ENCODE data around the gene RFXANK.
"Not testable (repeated sequence)": the region's sequence is repeated elsewhere in the genome, so short reads cannot be mapped to it uniquely, and the experiment has no call there.

The RFXANK gene, protein sequence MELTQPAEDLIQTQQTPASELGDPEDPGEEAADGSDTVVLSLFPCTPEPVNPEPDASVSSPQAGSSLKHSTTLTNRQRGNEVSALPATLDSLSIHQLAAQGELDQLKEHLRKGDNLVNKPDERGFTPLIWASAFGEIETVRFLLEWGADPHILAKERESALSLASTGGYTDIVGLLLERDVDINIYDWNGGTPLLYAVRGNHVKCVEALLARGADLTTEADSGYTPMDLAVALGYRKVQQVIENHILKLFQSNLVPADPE

GRCh38 chr19:19192078-19192882 is at the start of gene RFXANK, which contains the start of gene BORCS8:
RFXANK (plus strand) TSS chr19:19192258; CDS start chr19:19193947, 1,689 bp downstream.
BORCS8 (minus strand) TSS chr19:19192152; CDS start chr19:19192117, 35 bp downstream.
- peak; percentile 98 for DNase-seq

DNA sequence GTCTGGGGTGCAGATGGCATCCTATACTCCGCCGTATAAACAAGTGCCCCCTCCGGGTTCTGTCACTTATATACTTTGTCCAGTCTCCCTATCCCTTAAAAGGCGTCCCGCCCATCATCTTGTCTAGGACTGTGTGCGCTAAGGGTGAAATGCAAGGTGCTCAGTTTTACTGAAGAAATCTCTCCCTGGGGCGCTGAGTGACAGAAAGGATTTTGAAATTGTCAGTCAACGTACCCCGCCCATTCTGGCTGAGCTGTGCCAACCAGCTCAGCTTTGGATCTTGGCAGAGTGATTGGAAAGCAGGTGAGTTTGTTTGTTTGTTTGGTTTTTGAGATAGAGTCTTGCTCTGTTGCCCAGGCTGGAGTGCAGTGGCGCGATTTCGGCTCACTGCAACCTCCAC is 49.7 kb upstream of the RFXANK start:
- no peak for DNase-seq

DNA sequence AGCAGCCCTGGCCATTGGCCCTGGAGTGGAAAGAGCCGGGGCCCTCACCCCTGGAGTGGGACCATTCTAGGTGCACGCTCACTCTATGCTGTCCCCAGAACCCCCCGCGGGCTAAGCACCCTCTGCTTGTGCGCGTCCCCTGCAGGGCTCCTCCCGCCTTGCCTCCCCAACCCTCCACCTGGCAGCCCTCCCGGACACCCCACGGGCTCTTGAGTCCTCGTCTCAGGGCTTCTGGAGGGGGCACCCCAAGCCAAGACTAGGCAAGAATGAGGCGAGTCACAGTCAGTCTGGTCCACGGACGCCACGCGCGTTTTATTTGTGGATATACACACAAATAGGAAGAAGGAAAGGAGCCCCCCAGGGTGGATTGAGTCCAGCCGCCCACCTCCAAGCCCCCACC is 46.8 kb upstream of the RFXANK start:
- no peak for DNase-seq

- DNase-seq: peak; percentile 23
Observed at GRCh38 chr19:19145684-19146608, 46.1 kb upstream of the RFXANK start.

GRCh38 chr19:19146865-19147264 is 45.2 kb upstream of the RFXANK start:
- DNase-seq: no peak

DNA sequence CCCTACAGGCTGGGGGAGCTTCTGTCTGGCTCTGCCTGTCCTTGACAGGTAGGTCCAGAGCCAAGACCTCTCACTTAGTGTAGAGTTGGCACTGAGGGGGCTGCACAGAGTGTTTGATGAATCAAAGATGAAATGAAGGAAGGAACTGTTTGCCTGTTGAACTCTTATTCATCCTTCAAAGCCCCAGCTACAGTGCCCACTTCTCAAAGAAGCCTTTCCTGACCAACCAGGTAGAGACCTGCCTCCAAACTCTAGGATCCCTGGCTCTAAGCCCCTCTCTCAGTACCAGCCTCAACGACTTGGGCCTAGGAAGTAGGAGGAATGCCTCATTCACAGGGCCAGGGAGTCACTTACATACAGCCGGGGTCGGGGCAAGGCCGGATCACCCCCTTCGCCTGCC is 44.7 kb upstream of the RFXANK start:
- DNase-seq: no peak

DNA sequence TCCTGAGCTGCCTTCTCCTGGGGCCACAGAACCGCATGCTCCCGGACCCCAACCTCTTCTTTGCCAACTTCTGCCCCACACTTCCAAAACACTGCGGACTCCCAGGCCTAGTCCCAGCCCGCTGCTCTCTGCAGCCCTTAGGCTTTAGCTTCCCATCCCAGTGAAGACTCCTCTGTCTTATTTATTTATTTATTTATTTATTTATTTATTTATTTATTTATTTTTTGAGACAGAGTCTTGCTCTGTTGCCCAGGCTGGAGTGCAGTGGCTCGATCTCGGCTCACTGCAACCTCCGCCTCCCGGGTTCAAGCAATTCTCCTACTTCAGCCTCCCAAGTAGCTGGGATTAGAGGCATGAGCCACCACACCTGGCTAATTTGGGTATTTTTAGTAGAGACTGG is 43.6 kb upstream of the RFXANK start:
- DNase-seq: not testable (repeated sequence)

DNA sequence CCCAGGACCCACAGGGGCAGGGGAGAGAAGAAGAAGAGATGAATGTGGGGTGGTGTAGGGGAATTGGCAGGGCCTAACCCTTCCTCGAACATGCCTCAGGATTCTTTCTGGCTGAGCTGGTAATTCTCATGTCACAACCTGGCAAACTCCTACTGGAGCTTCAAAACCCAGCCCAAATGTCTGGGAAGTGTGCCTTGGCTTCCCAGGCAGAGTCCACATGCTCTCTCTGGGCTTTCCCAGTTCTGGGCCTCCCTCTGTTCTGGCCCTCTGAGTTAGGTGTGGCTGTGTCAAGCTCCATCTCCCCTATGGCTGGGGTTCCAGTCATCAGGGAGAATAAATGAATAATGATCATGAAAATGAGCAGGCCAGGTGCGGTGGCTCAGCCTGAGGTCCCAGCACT is 42.6 kb upstream of the RFXANK start:
- DNase-seq: no peak

DNA sequence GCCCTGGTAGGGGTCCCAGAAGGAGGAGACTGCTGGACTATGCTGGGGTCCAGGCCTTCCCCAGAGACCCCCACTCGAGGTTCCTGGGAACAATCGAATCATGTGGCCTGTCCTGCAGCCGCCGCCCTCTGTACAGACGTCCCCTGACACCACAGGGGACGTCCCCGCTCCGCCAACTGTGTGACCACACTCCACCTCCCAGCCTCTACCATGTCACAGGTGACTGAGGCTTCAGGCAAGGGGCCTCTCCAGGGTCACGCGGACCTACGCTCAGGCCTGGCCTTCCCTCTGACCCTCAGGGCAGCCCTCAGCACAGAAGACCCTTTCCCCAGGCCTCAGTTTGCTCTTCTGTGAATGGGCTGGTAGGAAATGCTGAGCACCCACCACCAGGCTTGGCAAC is 40.6 kb upstream of the RFXANK start:
- DNase-seq: no peak

GRCh38 chr19:19152668-19153384 is 39.2 kb upstream of the RFXANK start:
- DNase-seq: no peak

GRCh38 chr19:19154768-19155494 is 37.1 kb upstream of the RFXANK start:
- DNase-seq: no peak

- DNase-seq: no peak
Observed at GRCh38 chr19:19155495-19156219, 36.4 kb upstream of the RFXANK start.

GRCh38 chr19:19157808-19158207 is 34.2 kb upstream of the RFXANK start:
- no peak for DNase-seq

- no peak for DNase-seq
Observed at GRCh38 chr19:19159534-19159933, 32.5 kb upstream of the RFXANK start.

DNA sequence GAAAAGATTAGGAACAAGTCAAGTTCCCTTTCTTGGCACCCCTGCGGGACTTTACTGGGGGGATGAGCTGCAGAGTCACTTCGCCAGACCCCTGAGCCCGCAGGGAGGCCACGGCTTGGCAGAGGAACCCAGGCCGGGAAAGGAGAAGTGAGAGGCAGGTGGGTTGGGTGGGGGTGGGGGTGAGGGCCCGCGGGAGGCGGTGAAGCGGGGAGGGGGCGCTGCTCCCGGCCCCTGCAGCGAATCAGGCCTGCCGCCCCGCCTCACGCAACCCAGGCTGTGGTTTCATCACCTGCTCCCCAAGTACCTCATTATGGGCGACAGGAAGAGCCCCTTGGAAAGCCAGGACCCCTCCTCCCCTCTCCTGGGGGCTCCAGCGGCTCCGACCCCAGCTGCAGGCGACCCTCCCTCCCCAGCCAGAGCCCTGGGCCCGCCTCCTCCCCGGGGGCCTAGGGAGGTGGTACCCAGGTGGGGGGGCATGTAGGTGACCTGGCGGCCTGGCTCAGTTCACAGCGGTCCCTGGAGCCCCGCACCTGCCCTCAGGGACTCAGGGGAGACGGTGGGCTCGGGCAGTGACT is 31.5 kb upstream of the RFXANK start:
- DNase-seq: no peak

DNA sequence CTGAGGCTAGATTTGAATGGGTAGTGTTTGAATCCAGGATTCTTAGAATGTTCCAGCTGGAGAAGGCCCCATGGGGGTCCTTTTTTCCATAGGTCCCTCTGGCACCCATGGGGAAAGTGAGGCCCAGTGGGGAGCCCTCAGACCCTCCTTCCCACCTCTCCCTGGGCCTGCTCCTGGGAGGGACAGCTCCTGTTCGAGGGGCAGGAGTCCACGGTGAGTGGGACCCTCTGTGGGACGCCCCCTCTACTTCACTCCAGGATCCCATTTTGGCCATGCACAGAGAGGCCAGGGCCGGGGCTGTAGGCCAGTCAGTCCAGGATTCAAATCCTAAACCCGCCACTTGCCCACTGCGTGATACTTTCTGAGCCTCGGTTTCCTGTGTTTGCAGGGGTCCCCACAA is 29.6 kb upstream of the RFXANK start:
- no peak for DNase-seq

DNA sequence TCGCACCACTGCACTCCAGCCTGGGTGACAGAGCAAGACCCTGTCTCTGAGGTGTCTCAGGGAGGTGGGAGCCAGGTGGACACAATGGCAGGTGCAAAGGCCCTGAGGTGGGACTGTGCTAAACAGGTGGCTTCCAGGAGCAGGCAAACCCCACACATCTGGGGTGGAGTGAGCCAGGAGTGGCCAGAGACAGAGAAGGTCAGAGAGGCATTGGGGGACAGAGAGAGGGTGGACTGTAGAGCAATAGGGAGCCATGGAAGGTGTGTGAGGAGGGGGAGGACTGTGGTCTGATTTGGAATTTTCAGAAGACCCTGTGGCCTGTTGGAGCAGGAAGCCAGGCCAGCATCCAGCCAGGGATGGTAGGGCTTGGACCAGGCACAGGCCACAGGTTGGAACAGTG is 26.7 kb upstream of the RFXANK start:
- no peak for DNase-seq

DNA sequence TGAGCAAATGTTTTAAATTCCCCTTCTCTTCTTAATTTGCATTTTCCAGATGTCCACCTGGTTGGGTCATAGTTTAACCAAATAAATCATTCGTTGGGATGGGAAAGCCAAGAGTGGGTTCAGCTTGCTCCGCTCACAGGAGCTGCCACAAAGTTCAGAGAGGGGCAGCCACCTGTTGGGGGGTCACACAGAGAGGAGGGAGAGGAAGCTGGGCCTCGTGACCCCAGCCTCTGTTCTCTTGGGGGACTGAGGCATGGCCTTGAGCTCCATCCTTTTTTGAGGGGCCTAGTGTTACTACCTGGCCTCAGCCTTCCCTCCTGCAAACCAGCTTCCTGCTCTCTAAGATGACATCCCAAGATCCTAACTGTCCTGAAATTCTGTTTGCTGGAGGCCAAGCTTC is 24.4 kb upstream of the RFXANK start:
- no peak for DNase-seq

- DNase-seq: no peak
Observed at GRCh38 chr19:19169236-19170052, 22.6 kb upstream of the RFXANK start.

All from GDM1 (cell line).